PC-9 (cell line): ENCODE data around the gene ABTB1. TPM values are rescaled to one million over a fixed set of nuclear protein-coding genes. Genes with fewer than 3 reads are reported as not detected.

Experiments
- BruUV-seq: library from RNA; stranded (reverse); fragments of 400-500 nt; replicated peaks from 2 replicates; lab custom pipeline; 2021; lab: Mats Ljungman, UMichigan
- CTCF ChIA-PET: fragments of 300-600 bp; sonication (Branson Sonifier 250); formaldehyde crosslinking; loops from one replicate; lab custom pipeline; 2022; ENCODE audit warnings: antibody characterized with exemption; lab: Charles Lee
- POLR2A ChIA-PET: fragments of 300-600 bp; sonication (Branson Sonifier 250); formaldehyde crosslinking; loops from one replicate; lab custom pipeline; 2022; ENCODE audit warnings: antibody characterized with exemption; ENCODE audit not compliant: unreplicated experiment; lab: Charles Lee
- DNase-seq, 2 experiments: peaks; one replicate each; pipeline versions ENCODE4 v3.0.0 to v3.0.0-alpha.2; 2015 to 2022; ENCODE audit warnings: mixed read lengths in 1 of 2
- H2AFZ ChIP-seq: fragments of 200-600 bp; sonication (generic); 2 replicates; pipeline ENCODE4 v1.8.1; 2017; ENCODE audit warnings: antibody characterized with exemption
- H3F3A ChIP-seq: fragments of 200-600 bp; sonication (generic); 2 replicates; pipeline ENCODE4 v1.8.1; 2017; ENCODE audit warnings: antibody characterized with exemption, mild to moderate bottlenecking, low read depth; ENCODE audit not compliant: insufficient read depth
- H3K27ac ChIP-seq: fragments of 200-600 bp; sonication (generic); 2 replicates; pipeline ENCODE4 v1.6.1; 2016; ENCODE audit warnings: mixed run types
- H3K27me3 ChIP-seq: fragments of 200-600 bp; sonication (generic); 2 replicates; pipeline ENCODE4 v1.6.1; 2016; ENCODE audit warnings: low read depth, mixed run types; ENCODE audit not compliant: insufficient read depth
- H3K36me3 ChIP-seq: fragments of 200-600 bp; sonication (generic); 2 replicates; pipeline ENCODE4 v1.6.1; 2016; ENCODE audit warnings: low read depth, mixed run types
- H3K4me1 ChIP-seq: fragments of 200-600 bp; sonication (generic); replicated peaks from 2 replicates; pipeline ENCODE4 v1.6.1; 2016; ENCODE audit warnings: mixed run types; ENCODE audit not compliant: insufficient read depth
- H3K4me2 ChIP-seq: fragments of 200-600 bp; sonication (generic); 2 replicates; pipeline ENCODE4 v1.6.1; 2017; ENCODE audit warnings: mixed run types
- H3K4me3 ChIP-seq: fragments of 200-600 bp; sonication (generic); 2 replicates; pipeline ENCODE4 v1.6.1; 2016; ENCODE audit warnings: mixed run types
- H3K79me2 ChIP-seq: fragments of 200-600 bp; sonication (generic); 2 replicates; pipeline ENCODE4 v1.6.1; 2017; ENCODE audit warnings: low read depth, mixed run types
- H3K9me2 ChIP-seq: fragments of 200-600 bp; sonication (generic); 2 replicates; pipeline ENCODE4 v1.8.1; 2017; ENCODE audit warnings: mild to moderate bottlenecking; ENCODE audit not compliant: insufficient read depth
- H3K9me3 ChIP-seq: fragments of 200-600 bp; sonication (generic); 2 replicates; pipeline ENCODE4 v1.8.1; 2016; ENCODE audit warnings: low read depth; ENCODE audit not compliant: insufficient read depth
- H4K20me1 ChIP-seq: fragments of 200-600 bp; sonication (generic); 2 replicates; pipeline ENCODE4 v1.8.1; 2017; ENCODE audit not compliant: insufficient read depth
- CTCF ChIP-seq: fragments of 200-600 bp; sonication (generic); conservative IDR thresholded peaks from 2 replicates; pipeline ENCODE4 v1.6.1; 2017; ENCODE audit warnings: mixed run types, antibody characterized with exemption, mild to moderate bottlenecking, moderate library complexity
- EZH2 ChIP-seq: fragments of 200-600 bp; sonication (generic); IDR thresholded peaks from 2 replicates; pipeline ENCODE4 v1.8.0; 2017; ENCODE audit warnings: antibody characterized with exemption, low read depth
- intact Hi-C: fragments of 100-400 bp; cut with micrococcal nuclease; formaldehyde crosslinking; loops from one replicate; pipeline ENCODE4 v1.10.0; 2022; ENCODE audit not compliant: unreplicated experiment
- total RNA-seq: library from RNA; stranded (reverse); gene quantifications from 2 replicates; pipeline ENCODE4 v1.2.3, GENCODE V29; 2021

ABTB1 gene
- total RNA-seq, 1 experiment from 2014 or later = 39.1 TPM

GRCh38 chr3:127665586-127665985, 7.2 kb upstream of the ABTB1 start:
- CTCF ChIA-PET = no interaction called here
- no peak for DNase-seq
- no peak overlapping the region for H3K4me3 ChIP-seq
- BruUV-seq = no TSS peak
- intact Hi-C loops = no loop called here
- no peaks in the 10 kb centered on the region for H3F3A ChIP-seq
- no peaks in the 10 kb centered on the region for H3K27me3 ChIP-seq
- no peaks in the 10 kb centered on the region for H3K9me2 ChIP-seq
- no peaks in the 10 kb centered on the region; the same call in 1 of the 2 replicates for H4K20me1 ChIP-seq
- H3K36me3 ChIP-seq = no peaks in the 10 kb centered on the region
- no peaks in the 10 kb centered on the region for H3K9me3 ChIP-seq
- H3K4me1 ChIP-seq = no peaks in the 10 kb centered on the region
- TF ChIP-seq EZH2 (no peak), CTCF (no peak)
- H2AFZ ChIP-seq = no peak overlapping the region
- no peak overlapping the region for H3K4me2 ChIP-seq
- no peak overlapping the region for H3K27ac ChIP-seq
- no peaks in the 10 kb centered on the region for H3K79me2 ChIP-seq
- POLR2A ChIA-PET = no interaction called here

DNA sequence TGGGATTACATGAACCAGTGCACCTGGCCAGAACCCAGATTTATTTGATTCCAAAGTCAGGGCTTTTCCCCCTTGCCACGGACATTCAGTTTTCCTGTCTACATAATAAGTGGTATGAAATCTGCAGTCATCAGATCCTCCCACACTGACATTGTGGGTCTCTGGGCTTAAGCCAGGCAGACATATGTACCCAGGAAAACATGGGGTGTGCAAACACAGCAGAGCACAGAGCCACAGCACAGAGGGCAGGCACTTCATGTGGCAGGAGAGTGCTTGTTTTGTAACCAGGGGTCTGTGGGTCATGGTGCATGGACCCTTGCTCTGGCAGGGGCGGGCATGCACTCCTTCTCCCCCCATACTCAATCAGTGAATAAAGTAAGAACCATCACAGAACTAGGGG, 6.1 kb upstream of the ABTB1 start:
- ChIA-PET POLR2A (no interaction called here), CTCF (no interaction called here)

GRCh38 chr3:127667119-127667681, 5.6 kb upstream of the ABTB1 start:
- Histone ChIP-seq H2AFZ (no peak overlapping the region), H3K27ac (no peak overlapping the region), H3K9me3 (no peaks in the 10 kb centered on the region), H3K36me3 (no peaks in the 10 kb centered on the region), H3K4me1 (peaks cover 7% of the 10 kb centered on the region; the same call in 1 of the 2 replicates), H3K4me3 (no peak overlapping the region), H4K20me1 (no peaks in the 10 kb centered on the region; the same call in 1 of the 2 replicates), H3K4me2 (no peak overlapping the region), H3K79me2 (no peaks in the 10 kb centered on the region), H3K27me3 (no peaks in the 10 kb centered on the region), H3K9me2 (no peaks in the 10 kb centered on the region), H3F3A (no peaks in the 10 kb centered on the region)
- BruUV-seq = no TSS peak
- POLR2A ChIA-PET = interaction anchor here (0.6 kb wide), 1 partner anchor 93 kb away, joined by 5 read pairs; no protein-coding TSS in a partner anchor
- TF ChIP-seq CTCF (no peak), EZH2 (no peak)
- intact Hi-C loops = no loop called here
- CTCF ChIA-PET = no interaction called here
- no peak for DNase-seq

More for the DNA sequence above, 6.1 kb upstream of the ABTB1 start:
- intact Hi-C loops = no loop called here
- no peak overlapping the region for H3K27ac ChIP-seq
- H3K9me3 ChIP-seq = no peaks in the 10 kb centered on the region
- H3K4me2 ChIP-seq = no peak overlapping the region
- DNase-seq = no peak
- H3K27me3 ChIP-seq = no peaks in the 10 kb centered on the region
- H3K79me2 ChIP-seq = no peaks in the 10 kb centered on the region
- H3K4me3 ChIP-seq = no peak overlapping the region
- H4K20me1 ChIP-seq = no peaks in the 10 kb centered on the region; the same call in 1 of the 2 replicates
- no peak for TF ChIP-seq CTCF
- TF ChIP-seq EZH2 = no peak
- H3K4me1 ChIP-seq = peaks cover 2% of the 10 kb centered on the region; the same call in 1 of the 2 replicates
- H3K9me2 ChIP-seq = no peaks in the 10 kb centered on the region
- H2AFZ ChIP-seq = no peak overlapping the region
- H3F3A ChIP-seq = no peaks in the 10 kb centered on the region
- H3K36me3 ChIP-seq = no peaks in the 10 kb centered on the region
- BruUV-seq = no TSS peak
